Parathyroid adenoma (tissue), 2 donors: ENCODE results near the gene C3orf85.

Experiments
- H2AFZ ChIP-seq: fragments of 300-600 bp; sonication (generic); one replicate; pipeline ENCODE4 v1.7.0; 2017; ENCODE audit warnings: antibody characterized with exemption, mild to moderate bottlenecking
- H3K27ac ChIP-seq: fragments of 300-600 bp; sonication (generic); one replicate; pipeline ENCODE4 v1.7.0; 2017
- H3K27me3 ChIP-seq: fragments of 300-600 bp; sonication (generic); one replicate; pipeline ENCODE4 v1.7.0; 2017; ENCODE audit warnings: low read length; ENCODE audit not compliant: control insufficient read depth, insufficient read depth
- H3K36me3 ChIP-seq: fragments of 300-600 bp; sonication (generic); one replicate; pipeline ENCODE4 v1.7.0; 2017; ENCODE audit warnings: low read length; ENCODE audit not compliant: control insufficient read depth, insufficient read depth
- H3K4me1 ChIP-seq: fragments of 300-600 bp; sonication (generic); one replicate; pipeline ENCODE4 v1.7.0; 2017; ENCODE audit warnings: control low read depth
- H3K4me2 ChIP-seq: fragments of 300-600 bp; sonication (generic); one replicate; pipeline ENCODE4 v1.7.0; 2017; ENCODE audit warnings: low read length
- H3K4me3 ChIP-seq: fragments of 300-600 bp; sonication (generic); one replicate; pipeline ENCODE4 v1.7.0; 2017; ENCODE audit warnings: low read depth, low read length
- H3K79me2 ChIP-seq: fragments of 300-600 bp; sonication (generic); one replicate; pipeline ENCODE4 v1.7.0; 2017; ENCODE audit warnings: control low read depth
- H3K9ac ChIP-seq: fragments of 300-600 bp; sonication (generic); one replicate; pipeline ENCODE4 v1.7.0; 2017; ENCODE audit warnings: mild to moderate bottlenecking
- H3K9me3 ChIP-seq: fragments of 300-600 bp; sonication (generic); one replicate; pipeline ENCODE4 v1.7.0; 2017; ENCODE audit warnings: low read length; ENCODE audit not compliant: control insufficient read depth
- CTCF ChIP-seq: fragments of 300-600 bp; sonication (generic); IDR thresholded peaks from one replicate; pipeline ENCODE4 v1.7.0; 2017; ENCODE audit warnings: antibody characterized with exemption, mild to moderate bottlenecking
- donor health status: primary hyperparathyroidism.

The C3orf85 gene

GRCh38 chr3:109155828-109156227 lies 19.3 kb downstream of the C3orf85 start:
- no peak for TF ChIP-seq CTCF
- H3K4me2 ChIP-seq: no peak overlapping the region
- H3K27ac ChIP-seq: no peak overlapping the region
- no peaks in the 10 kb centered on the region for H3K27me3 ChIP-seq
- H3K4me3 ChIP-seq: no peak overlapping the region
- H3K4me1 ChIP-seq: no peaks in the 10 kb centered on the region
- H3K9ac ChIP-seq: no peak overlapping the region
- no peaks in the 10 kb centered on the region for H3K9me3 ChIP-seq
- H3K79me2 ChIP-seq: no peaks in the 10 kb centered on the region
- H3K36me3 ChIP-seq: no peaks in the 10 kb centered on the region
- no peak overlapping the region for H2AFZ ChIP-seq

- Histone ChIP-seq H3K9ac (no peak overlapping the region), H3K27me3 (no peaks in the 10 kb centered on the region), H3K4me2 (no peak overlapping the region), H2AFZ (no peak overlapping the region), H3K9me3 (no peaks in the 10 kb centered on the region), H3K79me2 (no peaks in the 10 kb centered on the region), H3K4me1 (no peaks in the 10 kb centered on the region), H3K4me3 (no peak overlapping the region), H3K27ac (no peak overlapping the region), H3K36me3 (no peaks in the 10 kb centered on the region)
- TF ChIP-seq CTCF: no peak
These were observed 25.1 kb downstream of the C3orf85 start for GRCh38 chr3:109161487-109162123.

GRCh38 chr3:109165905-109166304 lies 29.4 kb downstream of the C3orf85 start:
- no peaks in the 10 kb centered on the region for H3K36me3 ChIP-seq
- no peak overlapping the region for H2AFZ ChIP-seq
- TF ChIP-seq CTCF: no peak
- no peaks in the 10 kb centered on the region for H3K27me3 ChIP-seq
- no peak overlapping the region for H3K27ac ChIP-seq
- no peak overlapping the region for H3K9ac ChIP-seq
- no peak overlapping the region for H3K4me3 ChIP-seq
- H3K4me1 ChIP-seq: no peaks in the 10 kb centered on the region
- no peaks in the 10 kb centered on the region for H3K9me3 ChIP-seq
- no peak overlapping the region for H3K4me2 ChIP-seq
- no peaks in the 10 kb centered on the region for H3K79me2 ChIP-seq

GRCh38 chr3:109171479-109171878 lies 35.0 kb downstream of the C3orf85 start:
- no peaks in the 10 kb centered on the region for H3K36me3 ChIP-seq
- H2AFZ ChIP-seq: no peak overlapping the region
- no peaks in the 10 kb centered on the region for H3K9me3 ChIP-seq
- no peak overlapping the region for H3K4me2 ChIP-seq
- no peaks in the 10 kb centered on the region for H3K27me3 ChIP-seq
- H3K9ac ChIP-seq: no peak overlapping the region
- no peak overlapping the region for H3K27ac ChIP-seq
- TF ChIP-seq CTCF: no peak
- H3K79me2 ChIP-seq: no peaks in the 10 kb centered on the region
- no peaks in the 10 kb centered on the region for H3K4me1 ChIP-seq
- no peak overlapping the region for H3K4me3 ChIP-seq

- no peaks in the 10 kb centered on the region for H3K79me2 ChIP-seq
- H3K27ac ChIP-seq: no peak overlapping the region
- no peaks in the 10 kb centered on the region for H3K9me3 ChIP-seq
- H3K36me3 ChIP-seq: no peaks in the 10 kb centered on the region
- no peak overlapping the region for H2AFZ ChIP-seq
- no peaks in the 10 kb centered on the region for H3K4me1 ChIP-seq
- H3K4me2 ChIP-seq: no peak overlapping the region
- TF ChIP-seq CTCF: no peak
- H3K9ac ChIP-seq: no peak overlapping the region
- no peak overlapping the region for H3K4me3 ChIP-seq
- H3K27me3 ChIP-seq: no peaks in the 10 kb centered on the region
These were observed 38.9 kb downstream of the C3orf85 start for GRCh38 chr3:109175411-109175810.
